WTC11 (cell line): ENCODE data around the gene FRMD4A. TPM values are rescaled to one million over a fixed set of nuclear protein-coding genes. Genes with fewer than 3 reads are reported as not detected.

ENCODE experiments used
- ATAC-seq: fragments of 200-7000 bp; cut with Tn5 transposase; 2 replicates; pipeline ENCODE4 v1.10.0; 2021; ENCODE audit warnings: mild to moderate bottlenecking, moderate library complexity
- CTCF ChIA-PET: fragments of 300-600 bp; sonication (Branson Sonifier 250); formaldehyde crosslinking; loops from one replicate; lab custom pipeline; 2021; ENCODE audit warnings: antibody characterized with exemption; lab: Charles Lee
- POLR2A ChIA-PET: fragments of 350-600 bp; sonication (Branson Sonifier 250); formaldehyde crosslinking; loops from one replicate; lab custom pipeline; 2021; ENCODE audit warnings: antibody characterized with exemption; lab: Charles Lee
- DNase-seq: peaks from one replicate; pipeline ENCODE4 v3.0.0; 2021; ENCODE audit warnings: low spot score
- H3K27ac Mint-ChIP-seq: 2 replicates; pipeline ENCODE4 v1.8.0; 2021; ENCODE audit warnings: mixed read lengths
- H3K27me3 Mint-ChIP-seq: 2 replicates; pipeline ENCODE4 v1.8.0; 2021; ENCODE audit warnings: low read depth, mild to moderate bottlenecking, moderate library complexity, mixed read lengths
- H3K36me3 Mint-ChIP-seq: 2 replicates; pipeline ENCODE4 v1.8.0; 2021; ENCODE audit warnings: mixed read lengths
- H3K4me1 Mint-ChIP-seq: 2 replicates; pipeline ENCODE4 v1.8.0; 2022; ENCODE audit warnings: mixed read lengths
- H3K4me3 Mint-ChIP-seq: 2 replicates; pipeline ENCODE4 v1.8.0; 2021; ENCODE audit warnings: mild to moderate bottlenecking, moderate library complexity, mixed read lengths
- H3K9me3 Mint-ChIP-seq: 2 replicates; pipeline ENCODE4 v1.8.0; 2021; ENCODE audit warnings: mixed read lengths
- ATF1 ChIP-seq: sonication (generic); formaldehyde crosslinking; IDR thresholded peaks from 2 replicates; pipeline ENCODE4 v1.8.1; 2023; ENCODE audit warnings: mild to moderate bottlenecking, moderate library complexity, missing genetic modification reagents
- CREB1 ChIP-seq: sonication (generic); formaldehyde crosslinking; IDR thresholded peaks from 2 replicates; pipeline ENCODE4 v1.8.0; 2023; ENCODE audit warnings: mild to moderate bottlenecking, missing genetic modification reagents
- FOXK1 ChIP-seq: sonication (generic); formaldehyde crosslinking; IDR thresholded peaks from 2 replicates; pipeline ENCODE4 v1.8.0; 2022; ENCODE audit warnings: mild to moderate bottlenecking, moderate library complexity, missing genetic modification reagents
- GRHL2 ChIP-seq: fragments of 250-450 bp; sonication (Bioruptor Pico); IDR thresholded peaks from 2 replicates; pipeline ENCODE4 v1.8.0; 2022; ENCODE audit warnings: mild to moderate bottlenecking, moderate library complexity; ENCODE audit not compliant: insufficient replicate concordance, severe bottlenecking
- JUN ChIP-seq: sonication (generic); formaldehyde crosslinking; IDR thresholded peaks from 2 replicates; pipeline ENCODE4 v1.8.0; 2023; ENCODE audit warnings: mild to moderate bottlenecking, missing genetic modification reagents
- KAT7 ChIP-seq: sonication (generic); formaldehyde crosslinking; IDR thresholded peaks from 2 replicates; pipeline ENCODE4 v1.8.1; 2023; ENCODE audit warnings: missing genetic modification reagents, mild to moderate bottlenecking, borderline replicate concordance
- NR2C2 ChIP-seq: sonication (generic); formaldehyde crosslinking; IDR thresholded peaks from 2 replicates; pipeline ENCODE4 v1.8.0; 2022; ENCODE audit warnings: mild to moderate bottlenecking, missing genetic modification reagents
- SMAD3 ChIP-seq: sonication (generic); formaldehyde crosslinking; IDR thresholded peaks from 2 replicates; pipeline ENCODE4 v1.8.0; 2022; ENCODE audit warnings: missing genetic modification reagents, mild to moderate bottlenecking, borderline replicate concordance
- TEAD1 ChIP-seq: sonication (generic); formaldehyde crosslinking; IDR thresholded peaks from 2 replicates; pipeline ENCODE4 v1.8.0; 2022; ENCODE audit warnings: mild to moderate bottlenecking, missing genetic modification reagents
- TEAD4 ChIP-seq: sonication (generic); formaldehyde crosslinking; IDR thresholded peaks from 2 replicates; pipeline ENCODE4 v1.8.0; 2022; ENCODE audit warnings: mild to moderate bottlenecking, missing genetic modification reagents
- TP53 ChIP-seq: sonication (generic); formaldehyde crosslinking; IDR thresholded peaks from 2 replicates; pipeline ENCODE4 v1.8.1; 2023; ENCODE audit warnings: mild to moderate bottlenecking, missing genetic modification reagents
- ZNF138 ChIP-seq: sonication (generic); formaldehyde crosslinking; conservative IDR thresholded peaks from 2 replicates; pipeline ENCODE4 v1.8.1; 2022; ENCODE audit warnings: mild to moderate bottlenecking, moderate library complexity, missing genetic modification reagents
- ZNF317 ChIP-seq: sonication (generic); formaldehyde crosslinking; IDR thresholded peaks from 2 replicates; pipeline ENCODE4 v1.8.1; 2023; ENCODE audit warnings: low read depth, mild to moderate bottlenecking, moderate library complexity, missing genetic modification reagents, borderline replicate concordance
- ZNF396 ChIP-seq: fragments of 250-450 bp; sonication (Bioruptor Pico); IDR thresholded peaks from 2 replicates; pipeline ENCODE4 v1.8.0; 2021; ENCODE audit warnings: mild to moderate bottlenecking, moderate library complexity, borderline replicate concordance
- total RNA-seq: library from RNA; stranded (reverse); gene quantifications from 3 replicates; pipeline ENCODE4 v1.2.3, GENCODE V29; 2021
- TF ChIP-seq, protein P1 (sequence below): sonication (generic); formaldehyde crosslinking; IDR thresholded peaks from 2 replicates; pipeline ENCODE4 v1.8.0; 2022; ENCODE audit warnings: mild to moderate bottlenecking, missing genetic modification reagents
- TF ChIP-seq, protein P2 (sequence below): sonication (generic); formaldehyde crosslinking; IDR thresholded peaks from 2 replicates; pipeline ENCODE4 v1.8.1; 2023; ENCODE audit warnings: mild to moderate bottlenecking, missing genetic modification reagents, moderate library complexity
- TF ChIP-seq, protein P3 (sequence below): sonication (generic); formaldehyde crosslinking; IDR thresholded peaks from 2 replicates; pipeline ENCODE4 v1.8.1; 2022; ENCODE audit warnings: mild to moderate bottlenecking, moderate library complexity, missing genetic modification reagents
- TF ChIP-seq, protein P4 (sequence below): sonication (generic); formaldehyde crosslinking; IDR thresholded peaks from 2 replicates; pipeline ENCODE4 v1.8.1; 2022; ENCODE audit warnings: mild to moderate bottlenecking, missing genetic modification reagents, moderate library complexity, borderline replicate concordance
- TF ChIP-seq, protein P5 (sequence below): sonication (generic); formaldehyde crosslinking; IDR thresholded peaks from 2 replicates; pipeline ENCODE4 v1.8.1; 2023; ENCODE audit warnings: mild to moderate bottlenecking, missing genetic modification reagents
- TF ChIP-seq, protein P6 (sequence below): sonication (generic); formaldehyde crosslinking; IDR thresholded peaks from 2 replicates; pipeline ENCODE4 v1.8.0; 2023; ENCODE audit warnings: mild to moderate bottlenecking, missing genetic modification reagents

Gene FRMD4A
- total RNA-seq, 1 experiment from 2014 or later = 35.5 TPM

DNA sequence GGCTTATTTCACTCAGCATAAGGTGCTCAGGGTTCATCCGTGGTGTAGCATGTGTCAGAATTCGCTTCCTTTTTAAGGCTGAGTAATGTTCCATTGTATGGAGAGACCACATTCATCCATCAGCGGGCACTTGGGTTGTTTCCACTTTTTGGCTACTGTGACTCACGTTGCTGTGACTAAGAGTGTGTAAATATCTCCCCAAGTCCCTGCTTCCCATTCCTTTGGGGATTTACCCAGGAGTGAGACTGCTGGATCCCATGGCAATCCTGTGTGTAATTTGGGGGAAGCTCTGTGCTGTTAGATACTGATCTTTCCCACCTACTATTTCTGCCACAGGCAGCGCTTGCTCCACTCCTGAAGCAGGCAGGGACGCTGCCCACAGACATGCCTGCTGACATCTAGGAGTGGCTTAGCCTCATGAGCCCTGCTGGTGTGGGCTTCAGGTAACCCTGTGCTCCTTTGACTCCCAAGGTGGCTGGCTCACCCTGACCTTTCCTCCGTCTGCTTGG, 346.0 kb downstream of the FRMD4A start:
- H3K9me3 Mint-ChIP-seq = no peaks in the 10 kb centered on the region
- ATAC-seq = no peak
- no peaks in the 10 kb centered on the region for H3K36me3 Mint-ChIP-seq
- peaks cover 10% of the 10 kb centered on the region for H3K4me1 Mint-ChIP-seq
- ChIA-PET CTCF (interaction anchor here (1.2 kb wide), 1 partner anchor 8 kb away, joined by 3 read pairs; no protein-coding TSS in a partner anchor), POLR2A (no interaction called here)
- H3K27ac Mint-ChIP-seq = no peak overlapping the region
- no peak for TF ChIP-seq TEAD1 (CRISPR knock-in tag)
- no peak for TF ChIP-seq ZNF396 (CRISPR knock-in tag)
- TF ChIP-seq, protein P1, sequence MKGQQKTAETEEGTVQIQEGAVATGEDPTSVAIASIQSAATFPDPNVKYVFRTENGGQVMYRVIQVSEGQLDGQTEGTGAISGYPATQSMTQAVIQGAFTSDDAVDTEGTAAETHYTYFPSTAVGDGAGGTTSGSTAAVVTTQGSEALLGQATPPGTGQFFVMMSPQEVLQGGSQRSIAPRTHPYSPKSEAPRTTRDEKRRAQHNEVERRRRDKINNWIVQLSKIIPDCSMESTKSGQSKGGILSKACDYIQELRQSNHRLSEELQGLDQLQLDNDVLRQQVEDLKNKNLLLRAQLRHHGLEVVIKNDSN (CRISPR knock-in tag) = no peak
- no peak for TF ChIP-seq CREB1 (CRISPR knock-in tag)
- TF ChIP-seq, protein P2, sequence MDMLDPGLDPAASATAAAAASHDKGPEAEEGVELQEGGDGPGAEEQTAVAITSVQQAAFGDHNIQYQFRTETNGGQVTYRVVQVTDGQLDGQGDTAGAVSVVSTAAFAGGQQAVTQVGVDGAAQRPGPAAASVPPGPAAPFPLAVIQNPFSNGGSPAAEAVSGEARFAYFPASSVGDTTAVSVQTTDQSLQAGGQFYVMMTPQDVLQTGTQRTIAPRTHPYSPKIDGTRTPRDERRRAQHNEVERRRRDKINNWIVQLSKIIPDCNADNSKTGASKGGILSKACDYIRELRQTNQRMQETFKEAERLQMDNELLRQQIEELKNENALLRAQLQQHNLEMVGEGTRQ (CRISPR knock-in tag) = no peak
- no peak for TF ChIP-seq JUN (CRISPR knock-in tag)
- TF ChIP-seq, protein P3, sequence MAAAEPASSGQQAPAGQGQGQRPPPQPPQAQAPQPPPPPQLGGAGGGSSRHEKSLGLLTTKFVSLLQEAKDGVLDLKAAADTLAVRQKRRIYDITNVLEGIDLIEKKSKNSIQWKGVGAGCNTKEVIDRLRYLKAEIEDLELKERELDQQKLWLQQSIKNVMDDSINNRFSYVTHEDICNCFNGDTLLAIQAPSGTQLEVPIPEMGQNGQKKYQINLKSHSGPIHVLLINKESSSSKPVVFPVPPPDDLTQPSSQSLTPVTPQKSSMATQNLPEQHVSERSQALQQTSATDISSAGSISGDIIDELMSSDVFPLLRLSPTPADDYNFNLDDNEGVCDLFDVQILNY (CRISPR knock-in tag) = no peak
- no peak for TF ChIP-seq ATF1
- no peak for TF ChIP-seq TP53
- TF ChIP-seq, protein P4, sequence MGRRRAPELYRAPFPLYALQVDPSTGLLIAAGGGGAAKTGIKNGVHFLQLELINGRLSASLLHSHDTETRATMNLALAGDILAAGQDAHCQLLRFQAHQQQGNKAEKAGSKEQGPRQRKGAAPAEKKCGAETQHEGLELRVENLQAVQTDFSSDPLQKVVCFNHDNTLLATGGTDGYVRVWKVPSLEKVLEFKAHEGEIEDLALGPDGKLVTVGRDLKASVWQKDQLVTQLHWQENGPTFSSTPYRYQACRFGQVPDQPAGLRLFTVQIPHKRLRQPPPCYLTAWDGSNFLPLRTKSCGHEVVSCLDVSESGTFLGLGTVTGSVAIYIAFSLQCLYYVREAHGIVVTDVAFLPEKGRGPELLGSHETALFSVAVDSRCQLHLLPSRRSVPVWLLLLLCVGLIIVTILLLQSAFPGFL (CRISPR knock-in tag) = no peak
- TF ChIP-seq SMAD3 (CRISPR knock-in tag) = no peak
- TF ChIP-seq, protein P5, sequence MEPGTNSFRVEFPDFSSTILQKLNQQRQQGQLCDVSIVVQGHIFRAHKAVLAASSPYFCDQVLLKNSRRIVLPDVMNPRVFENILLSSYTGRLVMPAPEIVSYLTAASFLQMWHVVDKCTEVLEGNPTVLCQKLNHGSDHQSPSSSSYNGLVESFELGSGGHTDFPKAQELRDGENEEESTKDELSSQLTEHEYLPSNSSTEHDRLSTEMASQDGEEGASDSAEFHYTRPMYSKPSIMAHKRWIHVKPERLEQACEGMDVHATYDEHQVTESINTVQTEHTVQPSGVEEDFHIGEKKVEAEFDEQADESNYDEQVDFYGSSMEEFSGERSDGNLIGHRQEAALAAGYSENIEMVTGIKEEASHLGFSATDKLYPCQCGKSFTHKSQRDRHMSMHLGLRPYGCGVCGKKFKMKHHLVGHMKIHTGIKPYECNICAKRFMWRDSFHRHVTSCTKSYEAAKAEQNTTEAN (CRISPR knock-in tag) = no peak
- DNase-seq = no peak
- H3K27me3 Mint-ChIP-seq = no peaks in the 10 kb centered on the region
- no peak overlapping the region for H3K4me3 Mint-ChIP-seq

DNA sequence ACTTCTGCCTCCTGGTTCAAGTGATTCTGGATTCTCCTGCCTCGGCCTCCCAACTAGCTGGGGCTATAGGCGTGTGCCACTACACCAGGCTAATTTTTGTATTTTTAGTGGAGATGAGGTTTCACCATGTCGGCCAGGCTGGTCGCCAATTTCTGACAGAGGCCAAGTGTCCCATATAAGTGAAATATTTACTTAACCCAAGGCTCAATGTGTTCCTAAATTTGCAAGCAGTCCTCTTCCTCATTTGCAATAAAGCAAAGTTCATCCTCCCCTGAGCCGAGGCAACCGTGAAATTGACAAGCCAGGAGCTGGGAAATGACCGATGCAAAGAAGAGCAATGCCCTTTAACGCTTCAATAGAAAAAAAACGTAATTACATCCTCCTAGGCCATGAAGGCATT, 347.7 kb downstream of the FRMD4A start:
- H3K36me3 Mint-ChIP-seq = no peaks in the 10 kb centered on the region
- no peak for ATAC-seq
- ChIA-PET CTCF (interaction anchor here (0.7 kb wide), 1 partner anchor 9 kb away, joined by 3 read pairs; no protein-coding TSS in a partner anchor), POLR2A (no interaction called here)
- H3K4me1 Mint-ChIP-seq = peaks cover 10% of the 10 kb centered on the region
- TF ChIP-seq TEAD4 (CRISPR knock-in tag) (no peak), NR2C2 (CRISPR knock-in tag) (no peak), KAT7 (no peak), ZNF317 (CRISPR knock-in tag) (no peak), GRHL2 (no peak), ZNF396 (CRISPR knock-in tag) (no peak), FOXK1 (CRISPR knock-in tag) (no peak), ZNF138 (CRISPR knock-in tag) (no peak)
- TF ChIP-seq, protein P6, sequence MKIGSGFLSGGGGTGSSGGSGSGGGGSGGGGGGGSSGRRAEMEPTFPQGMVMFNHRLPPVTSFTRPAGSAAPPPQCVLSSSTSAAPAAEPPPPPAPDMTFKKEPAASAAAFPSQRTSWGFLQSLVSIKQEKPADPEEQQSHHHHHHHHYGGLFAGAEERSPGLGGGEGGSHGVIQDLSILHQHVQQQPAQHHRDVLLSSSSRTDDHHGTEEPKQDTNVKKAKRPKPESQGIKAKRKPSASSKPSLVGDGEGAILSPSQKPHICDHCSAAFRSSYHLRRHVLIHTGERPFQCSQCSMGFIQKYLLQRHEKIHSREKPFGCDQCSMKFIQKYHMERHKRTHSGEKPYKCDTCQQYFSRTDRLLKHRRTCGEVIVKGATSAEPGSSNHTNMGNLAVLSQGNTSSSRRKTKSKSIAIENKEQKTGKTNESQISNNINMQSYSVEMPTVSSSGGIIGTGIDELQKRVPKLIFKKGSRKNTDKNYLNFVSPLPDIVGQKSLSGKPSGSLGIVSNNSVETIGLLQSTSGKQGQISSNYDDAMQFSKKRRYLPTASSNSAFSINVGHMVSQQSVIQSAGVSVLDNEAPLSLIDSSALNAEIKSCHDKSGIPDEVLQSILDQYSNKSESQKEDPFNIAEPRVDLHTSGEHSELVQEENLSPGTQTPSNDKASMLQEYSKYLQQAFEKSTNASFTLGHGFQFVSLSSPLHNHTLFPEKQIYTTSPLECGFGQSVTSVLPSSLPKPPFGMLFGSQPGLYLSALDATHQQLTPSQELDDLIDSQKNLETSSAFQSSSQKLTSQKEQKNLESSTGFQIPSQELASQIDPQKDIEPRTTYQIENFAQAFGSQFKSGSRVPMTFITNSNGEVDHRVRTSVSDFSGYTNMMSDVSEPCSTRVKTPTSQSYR (CRISPR knock-in tag) = no peak
- H3K27ac Mint-ChIP-seq = no peak overlapping the region
- DNase-seq = no peak
- H3K4me3 Mint-ChIP-seq = no peak overlapping the region
- H3K9me3 Mint-ChIP-seq = no peaks in the 10 kb centered on the region
- H3K27me3 Mint-ChIP-seq = no peaks in the 10 kb centered on the region
